HepG2 (cell line): ENCODE results near the gene OR51E1. TPM values are rescaled to one million over a fixed set of nuclear protein-coding genes. Genes with fewer than 3 reads are reported as not detected.

Source experiments
- ATAC-seq: fragments of 200-7000 bp; cut with Tn5 transposase; 3 replicates; pipeline ENCODE4 v1.9.1; 2020; ENCODE audit warnings: mild to moderate bottlenecking, moderate library complexity
- BruUV-seq: library from RNA; stranded (reverse); fragments of 400-500 nt; replicated peaks from 2 replicates; lab custom pipeline; 2021; lab: Mats Ljungman, UMichigan
- CTCF ChIA-PET: fragments of 300-600 bp; formaldehyde crosslinking; extraction: SDS; loops from one replicate; lab custom pipeline; 2021; ENCODE audit warnings: low total read pairs, inconsistent platforms, low intra/inter-chr PET ratio; lab: Yijun Ruan, JAX
- POLR2A ChIA-PET: fragments of 350-600 bp; sonication (Branson Sonifier 250); formaldehyde crosslinking; loops from one replicate; lab custom pipeline; 2020; ENCODE audit warnings: antibody characterized with exemption, inconsistent platforms; lab: Yijun Ruan, JAX
- DNase-seq: peaks from one replicate; pipeline ENCODE4 v3.0.0-alpha.2; 2015; ENCODE audit warnings: low spot score
- FAIRE-seq: peaks from 3 replicates; lab custom pipeline; 2011; peaks lifted over from hg19 to GRCh38; lab: Jason Lieb, UNC
- H2AFZ ChIP-seq: one replicate; pipeline ENCODE4 v1.6.1; 2011; ENCODE audit warnings: low read length, inconsistent platforms
- H3K27ac ChIP-seq: fragments of 300-600 bp; 3 replicates; pipeline ENCODE4 v1.8.0; 2011; ENCODE audit warnings: mixed run types, mild to moderate bottlenecking, mixed read lengths, low read length, inconsistent platforms; ENCODE audit not compliant: insufficient read depth; ENCODE audit errors: extremely low read length
- H3K27me3 ChIP-seq, 2 experiments: fragments of 200-600 bp in 1 of 2; 2 replicates in 1 of 2; 3 replicates in 1 of 2; pipeline versions ENCODE4 v1.6.0 to v1.8.0; 2011; ENCODE audit warnings: low read length in 2 of 2, mild to moderate bottlenecking in 2 of 2, moderate library complexity in 2 of 2, inconsistent platforms in 1 of 2; ENCODE audit not compliant: insufficient read depth in 2 of 2, control insufficient read depth in 1 of 2
- H3K36me3 ChIP-seq, 2 experiments: fragments of 200-600 bp in 1 of 2; replicated peaks in 1 of 2; 2 replicates in 1 of 2; 3 replicates in 1 of 2; pipeline versions ENCODE4 v1.5.1 to v1.8.0; 2011; ENCODE audit warnings: low read length in 2 of 2, inconsistent platforms in 1 of 2; ENCODE audit not compliant: insufficient read depth in 2 of 2, control insufficient read depth in 1 of 2
- H3K4me1 ChIP-seq: 2 replicates; pipeline ENCODE4 v1.5.1; 2012; ENCODE audit warnings: low read length, inconsistent platforms; ENCODE audit not compliant: insufficient read depth
- H3K4me2 ChIP-seq: 2 replicates; pipeline ENCODE4 v1.6.0; 2011; ENCODE audit warnings: low read depth, low read length, inconsistent platforms
- H3K4me3 ChIP-seq, 3 experiments: fragments of 200-600 bp in 1 of 3; sonication (generic), shearing (Covaris generic) in 1 of 3; replicated peaks in 1 of 3; 2 replicates each; pipeline ENCODE4 v1.5.1; 2011 to 2016; ENCODE audit warnings: low read length in 3 of 3, inconsistent platforms in 2 of 3, low read depth in 2 of 3, mild to moderate bottlenecking in 2 of 3, control low read depth in 1 of 3, mixed read lengths in 1 of 3; ENCODE audit not compliant: insufficient read depth in 1 of 3
- H3K79me2 ChIP-seq: one replicate; pipeline ENCODE4 v1.6.1; 2011; ENCODE audit warnings: low read length, inconsistent platforms; ENCODE audit not compliant: insufficient read depth
- H3K9ac ChIP-seq: 2 replicates; pipeline ENCODE4 v1.6.0; 2011; ENCODE audit warnings: mild to moderate bottlenecking, low read depth, low read length, inconsistent platforms; ENCODE audit not compliant: insufficient read depth
- H3K9me3 ChIP-seq: 2 replicates; pipeline ENCODE4 v1.5.1; 2012; ENCODE audit warnings: mild to moderate bottlenecking, low read length
- H4K20me1 ChIP-seq: 2 replicates; pipeline ENCODE4 v1.6.0; 2011; ENCODE audit warnings: inconsistent platforms, mild to moderate bottlenecking, low read length, moderate library complexity; ENCODE audit not compliant: insufficient read depth
- CCDC6 ChIP-seq: sonication (generic); formaldehyde crosslinking; IDR thresholded peaks from 2 replicates; pipeline ENCODE4 v1.8.1; 2022; ENCODE audit warnings: mild to moderate bottlenecking, missing genetic modification reagents, moderate library complexity
- EP300 ChIP-seq, 3 experiments: sonication (generic) in 1 of 3; formaldehyde crosslinking in 1 of 3; IDR thresholded peaks; 2 replicates each; pipeline versions ENCODE4 v1.5.1 to v1.6.1; 2011 to 2020; ENCODE audit warnings: low read depth in 2 of 3, low read length in 2 of 3, borderline replicate concordance in 1 of 3, improper control_type of control experiment in 1 of 3, mild to moderate bottlenecking in 1 of 3, missing genetic modification reagents in 1 of 3, moderate library complexity in 1 of 3
- GABPA ChIP-seq, 2 experiments: IDR thresholded peaks; 2 replicates each; pipeline ENCODE4 v1.6.1; 2011 to 2016; ENCODE audit warnings: low read depth in 2 of 2, low read length in 1 of 2, missing biosample characterization in 1 of 2, missing genetic modification characterization in 1 of 2
- ISL2 ChIP-seq: sonication (generic); formaldehyde crosslinking; IDR thresholded peaks from 2 replicates; pipeline ENCODE4 v1.5.0; 2020; ENCODE audit warnings: missing genetic modification reagents
- MED1 ChIP-seq: sonication (generic); formaldehyde crosslinking; IDR thresholded peaks from 2 replicates; pipeline ENCODE4 v1.4.0; 2020; ENCODE audit warnings: missing genetic modification reagents
- NR1H2 ChIP-seq: sonication (generic); formaldehyde crosslinking; IDR thresholded peaks from 2 replicates; pipeline ENCODE4 v1.8.1; 2022; ENCODE audit warnings: low read depth, missing genetic modification reagents, borderline replicate concordance
- RFX3 ChIP-seq: IDR thresholded peaks from 2 replicates; pipeline ENCODE4 v1.6.1; 2016; ENCODE audit warnings: missing biosample characterization, missing genetic modification reagents
- TEAD3 ChIP-seq: optimal IDR thresholded peaks from 2 replicates; pipeline ENCODE3; 2016; ENCODE audit warnings: borderline replicate concordance
- THYN1 ChIP-seq: sonication (generic); formaldehyde crosslinking; IDR thresholded peaks from 2 replicates; pipeline ENCODE4 v1.8.1; 2023; ENCODE audit warnings: low read depth, mild to moderate bottlenecking, moderate library complexity, missing genetic modification reagents, borderline replicate concordance
- ZBTB20 ChIP-seq: sonication (generic); formaldehyde crosslinking; IDR thresholded peaks from 2 replicates; pipeline ENCODE4 v1.8.1; 2023; ENCODE audit warnings: missing genetic modification reagents, low read depth, mild to moderate bottlenecking, borderline replicate concordance
- ZHX1 ChIP-seq: sonication (generic); formaldehyde crosslinking; IDR thresholded peaks from 2 replicates; pipeline ENCODE4 v1.8.1; 2022; ENCODE audit warnings: low read depth, mild to moderate bottlenecking, missing genetic modification reagents
- ZNF205 ChIP-seq: IDR thresholded peaks from 2 replicates; pipeline ENCODE4 v1.6.1; 2018; ENCODE audit warnings: missing biosample characterization, missing genetic modification reagents
- ZNF383 ChIP-seq: sonication (generic); formaldehyde crosslinking; IDR thresholded peaks from 2 replicates; pipeline ENCODE4 v1.4.0; 2020; ENCODE audit warnings: missing genetic modification reagents, mild to moderate bottlenecking, borderline replicate concordance
- ZNF569 ChIP-seq: sonication (generic); formaldehyde crosslinking; IDR thresholded peaks from 2 replicates; pipeline ENCODE4 v1.5.0; 2020; ENCODE audit warnings: mild to moderate bottlenecking, missing genetic modification reagents, moderate library complexity, borderline replicate concordance
- ZNF746 ChIP-seq: sonication (generic); formaldehyde crosslinking; IDR thresholded peaks from 2 replicates; pipeline ENCODE4 v1.8.0; 2022; ENCODE audit warnings: mild to moderate bottlenecking, missing genetic modification reagents
- WGBS: methylation state at CpG from one replicate; pipeline ENCODE4 v1.1.6; 2017; ENCODE audit warnings: low lambda C conversion rate; 5-methylcytosine and 5-hydroxymethylcytosine counted together
- in situ Hi-C: cut with HindIII; loops from 2 replicates; pipeline ENCODE4 v1.10.0; 2017; ENCODE audit warnings: low pct_unique_long_range_greater_than_20kb; ENCODE audit not compliant: extremely low pct_ligation_motif_present
- intact Hi-C: fragments of 100-400 bp; cut with micrococcal nuclease; formaldehyde crosslinking; loops from one replicate; pipeline ENCODE4 v1.10.0; 2022; ENCODE audit not compliant: unreplicated experiment
- polyA plus RNA-seq, 8 experiments: library from polyadenylated mRNA; depleted of rRNA in 3 of 8; stranded (reverse) in 7 of 8; unstranded in 1 of 8; fragments of >200 nt; fragmentation: Illumina TruSeq in 4 of 8; extraction: Trizol in 4 of 8; gene quantifications; 2 replicates each; pipeline versions ENCODE4 v1.2.1 to v1.2.3, GENCODE V29; 2011 to 2016; ENCODE audit warnings: low read depth in 4 of 8, missing spikeins in 1 of 8, mixed read lengths in 1 of 8; ENCODE audit not compliant: insufficient read depth in 1 of 8
- total RNA-seq, 5 experiments: library from RNA; depleted of rRNA; stranded (reverse); fragments of >200 nt; fragmentation: Illumina TruSeq; extraction: Trizol; gene quantifications; 2 replicates each; pipeline ENCODE4 v1.2.3, GENCODE V29; 2016; ENCODE audit warnings: low read depth in 1 of 5

Gene OR51E1
- total and polyA plus RNA-seq, 2 of the 13 experiments (the other 11 are each of a cell fraction or from before 2014, with no cell fraction given) = not detected

GRCh38 chr11:4641501-4641900, 2.3 kb upstream of the OR51E1 start:
- 20% methylated on average over 7 of the region's 7 CpGs for WGBS
- no peak overlapping the region for H3K27ac ChIP-seq
- H3K36me3 ChIP-seq = no peaks in the 10 kb centered on the region
- POLR2A ChIA-PET = no interaction called here
- H2AFZ ChIP-seq = no peak overlapping the region
- no peak overlapping the region for H3K4me3 ChIP-seq
- FAIRE-seq (no peak), DNase-seq (no peak), ATAC-seq (no peak)
- BruUV-seq = no TSS peak
- H3K4me2 ChIP-seq = no peak overlapping the region
- H3K27me3 ChIP-seq = peaks cover 0 to 44% of the 10 kb centered on the region in 2 experiments
- H3K9ac ChIP-seq = no peak overlapping the region
- intact Hi-C loops (no loop called here), in situ Hi-C loops (no loop called here)
- TF ChIP-seq TEAD3 (CRISPR knock-in tag) = peak; percentile 44
- TF ChIP-seq THYN1 (CRISPR knock-in tag) = no peak
- H3K9me3 ChIP-seq = no peaks in the 10 kb centered on the region
- H3K4me1 ChIP-seq = no peaks in the 10 kb centered on the region
- CTCF ChIA-PET = no interaction called here
- H3K79me2 ChIP-seq = no peaks in the 10 kb centered on the region
- H4K20me1 ChIP-seq = peaks cover 6% of the 10 kb centered on the region; the same call in 1 of the 2 replicates

GRCh38 chr11:4642043-4642442, 1.7 kb upstream of the OR51E1 start:
- intact Hi-C loops (no loop called here), in situ Hi-C loops (no loop called here)
- Histone ChIP-seq H3K9ac (no peak overlapping the region), H4K20me1 (peaks cover 4% of the 10 kb centered on the region; the same call in 1 of the 2 replicates), H3K4me1 (no peaks in the 10 kb centered on the region), H3K9me3 (no peaks in the 10 kb centered on the region), H3K4me2 (no peak overlapping the region), H3K36me3 (no peaks in the 10 kb centered on the region), H3K27ac (no peak overlapping the region), H3K27me3 (peaks cover 0 to 44% of the 10 kb centered on the region in 2 experiments), H3K4me3 (no peak overlapping the region), H2AFZ (no peak overlapping the region), H3K79me2 (no peaks in the 10 kb centered on the region)
- no TSS peak for BruUV-seq
- no peak for ATAC-seq
- no peak for DNase-seq
- 3% methylated on average over 6 of the region's 7 CpGs for WGBS
- ChIA-PET CTCF (no interaction called here), POLR2A (no interaction called here)
- FAIRE-seq = no peak
- TF ChIP-seq EP300 (IDR thresholded peaks at IDR 0.05; ENCODE audit: low read depth in 2 of 2, low read length in 2 of 2) (no peak), EP300 (CRISPR knock-in tag; IDR thresholded peaks at IDR 0.05; ENCODE audit: borderline replicate concordance) (no peak), ZNF205 (CRISPR knock-in tag) (no peak), ZNF383 (no peak), NR1H2 (CRISPR knock-in tag) (no peak), GABPA (IDR thresholded peaks at IDR 0.05; ENCODE audit: low read depth, low read length) (no peak), GABPA (CRISPR knock-in tag; IDR thresholded peaks at IDR 0.05; ENCODE audit: low read depth) (no peak), ZNF569 (CRISPR knock-in tag) (no peak), ISL2 (CRISPR knock-in tag) (no peak), ZHX1 (no peak), CCDC6 (no peak), ZNF746 (CRISPR knock-in tag) (no peak), ZBTB20 (no peak), RFX3 (CRISPR knock-in tag) (no peak), MED1 (CRISPR knock-in tag) (no peak)
